Ovary (tissue), 3 donors: ENCODE results near the gene EYS.
"Not testable (repeated sequence)": the region's sequence is repeated elsewhere in the genome, so short reads cannot be mapped to it uniquely, and the experiment has no call there.

Source experiments
- EP300 ChIP-seq: sonication (generic); formaldehyde crosslinking; IDR thresholded peaks from one replicate; pipeline ENCODE4 v1.6.1; 2017; ENCODE audit warnings: antibody characterized with exemption
- POLR2A ChIP-seq: fragments of 450-650 bp; IDR thresholded peaks from one replicate; pipeline ENCODE4 v1.6.1; 2017; ENCODE audit warnings: antibody characterized with exemption, mild to moderate bottlenecking, moderate library complexity
- TF ChIP-seq, protein P1 (sequence below), 3 donors: fragments of 450-650 bp in 2 of 3; fragments of 200-600 bp in 1 of 3; IDR thresholded peaks; one replicate each; pipeline versions ENCODE4 v1.5.1 to v1.8.0; 2016 to 2022; ENCODE audit warnings: antibody characterized with exemption in 3 of 3, mild to moderate bottlenecking in 1 of 3
- donor health status: DM: no; HTN: no; CAD: no.

DNA sequence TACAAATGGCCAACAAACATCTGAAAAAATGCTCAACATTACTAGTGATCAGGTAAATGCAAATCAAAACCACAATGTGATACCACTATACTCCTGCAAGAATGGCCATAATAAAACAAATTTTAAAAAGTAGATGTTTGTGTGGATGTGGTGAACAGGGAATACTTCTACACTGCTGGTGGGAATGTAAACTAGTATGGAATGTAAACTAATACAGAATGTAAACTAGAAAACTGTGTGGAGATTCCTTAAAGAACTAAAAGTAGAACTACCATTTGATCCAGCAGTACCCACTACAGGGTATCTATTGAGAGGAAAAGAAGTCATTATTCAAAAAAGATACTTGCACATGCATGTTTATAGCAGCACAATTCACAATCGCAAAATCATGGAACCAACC lies 1878.3 kb downstream of the EYS start:
- TF ChIP-seq, protein P1, sequence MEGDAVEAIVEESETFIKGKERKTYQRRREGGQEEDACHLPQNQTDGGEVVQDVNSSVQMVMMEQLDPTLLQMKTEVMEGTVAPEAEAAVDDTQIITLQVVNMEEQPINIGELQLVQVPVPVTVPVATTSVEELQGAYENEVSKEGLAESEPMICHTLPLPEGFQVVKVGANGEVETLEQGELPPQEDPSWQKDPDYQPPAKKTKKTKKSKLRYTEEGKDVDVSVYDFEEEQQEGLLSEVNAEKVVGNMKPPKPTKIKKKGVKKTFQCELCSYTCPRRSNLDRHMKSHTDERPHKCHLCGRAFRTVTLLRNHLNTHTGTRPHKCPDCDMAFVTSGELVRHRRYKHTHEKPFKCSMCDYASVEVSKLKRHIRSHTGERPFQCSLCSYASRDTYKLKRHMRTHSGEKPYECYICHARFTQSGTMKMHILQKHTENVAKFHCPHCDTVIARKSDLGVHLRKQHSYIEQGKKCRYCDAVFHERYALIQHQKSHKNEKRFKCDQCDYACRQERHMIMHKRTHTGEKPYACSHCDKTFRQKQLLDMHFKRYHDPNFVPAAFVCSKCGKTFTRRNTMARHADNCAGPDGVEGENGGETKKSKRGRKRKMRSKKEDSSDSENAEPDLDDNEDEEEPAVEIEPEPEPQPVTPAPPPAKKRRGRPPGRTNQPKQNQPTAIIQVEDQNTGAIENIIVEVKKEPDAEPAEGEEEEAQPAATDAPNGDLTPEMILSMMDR (IDR thresholded peaks at IDR 0.05): not testable (repeated sequence)
- TF ChIP-seq POLR2A, EP300: not testable (repeated sequence)
